B cell (primary cell): ENCODE results near the gene HHLA2. TPM values are rescaled to one million over a fixed set of nuclear protein-coding genes. Genes with fewer than 3 reads are reported as not detected.

ENCODE experiments used
- ATAC-seq: fragments of 200-7000 bp; cut with Tn5 transposase; one replicate; pipeline ENCODE4 v1.10.0; 2021; ENCODE audit warnings: low read depth, mild to moderate bottlenecking, moderate number of reproducible peaks, moderate library complexity
- CTCF ChIA-PET: fragments of 350-600 bp; sonication (Branson Sonifier 250); formaldehyde crosslinking; loops from one replicate; lab custom pipeline; 2021; ENCODE audit warnings: antibody characterized with exemption, inconsistent platforms; lab: Charles Lee
- POLR2A ChIA-PET: fragments of 350-600 bp; sonication (Branson Sonifier 250); formaldehyde crosslinking; loops from one replicate; lab custom pipeline; 2021; ENCODE audit warnings: antibody characterized with exemption; lab: Charles Lee
- DNase-seq: peaks from one replicate; pipeline ENCODE4 v3.0.0; 2013
- H2AFZ ChIP-seq: 2 replicates; pipeline ENCODE4 v1.6.1; 2012; ENCODE audit warnings: mild to moderate bottlenecking, low read depth, low read length; ENCODE audit not compliant: insufficient read depth, poor library complexity, severe bottlenecking
- H3K27ac ChIP-seq, 2 donors: 1 replicate in 1 of 2; 2 replicates in 1 of 2; pipeline ENCODE4 v1.5.1; 2012 to 2013; ENCODE audit warnings: low read length in 2 of 2, mild to moderate bottlenecking in 2 of 2, moderate library complexity in 1 of 2
- H3K27me3 ChIP-seq, 4 experiments: fragments of 200-600 bp in 1 of 4; sonication (generic) in 1 of 4; replicated peaks in 1 of 4; 1 replicate in 2 of 4; 2 replicates in 2 of 4; pipeline versions ENCODE4 v1.6.1 to v1.7.0; 2013 to 2016; ENCODE audit warnings: low read length in 3 of 4, mild to moderate bottlenecking in 2 of 4, mixed read lengths in 1 of 4, moderate library complexity in 1 of 4; ENCODE audit not compliant: insufficient read depth in 4 of 4, control insufficient read depth in 3 of 4; ENCODE audit errors: control extremely low read depth in 1 of 4
- H3K36me3 ChIP-seq, 2 experiments: replicated peaks in 1 of 2; 1 replicate in 1 of 2; 2 replicates in 1 of 2; pipeline versions ENCODE4 v1.6.1 to v1.7.1; 2013; ENCODE audit warnings: low read length in 1 of 2; ENCODE audit not compliant: insufficient read depth in 2 of 2, control insufficient read depth in 1 of 2; ENCODE audit errors: control extremely low read depth in 1 of 2, extremely low read depth in 1 of 2
- H3K4me1 ChIP-seq, 2 donors: fragments of 200-600 bp in 1 of 2; sonication (generic) in 1 of 2; 1 replicate in 1 of 2; 2 replicates in 1 of 2; pipeline versions ENCODE4 v1.5.1 to v1.6.1; 2013 to 2017; ENCODE audit warnings: low read length in 2 of 2; ENCODE audit not compliant: control insufficient read depth in 2 of 2, insufficient read depth in 2 of 2
- H3K4me2 ChIP-seq: replicated peaks from 2 replicates; pipeline ENCODE3; 2012; ENCODE audit warnings: mild to moderate bottlenecking, low read depth, low read length; ENCODE audit not compliant: poor library complexity, severe bottlenecking
- H3K4me3 ChIP-seq, 5 experiments: fragments of 200-600 bp in 1 of 5; sonication (generic) in 1 of 5; 1 replicate in 3 of 5; 2 replicates in 2 of 5; pipeline versions ENCODE4 v1.5.1 to v1.7.0; 2011 to 2016; ENCODE audit warnings: low read length in 4 of 5, mild to moderate bottlenecking in 4 of 5, low read depth in 2 of 5, control low read depth in 1 of 5, moderate library complexity in 1 of 5; ENCODE audit not compliant: insufficient read depth in 1 of 5; ENCODE audit errors: control extremely low read depth in 1 of 5, extremely low read depth in 1 of 5
- H3K79me2 ChIP-seq: fragments of 200-600 bp; sonication (generic); one replicate; pipeline ENCODE4 v1.6.0; 2016; ENCODE audit warnings: low read length; ENCODE audit not compliant: control insufficient read depth, insufficient read depth
- H3K9ac ChIP-seq: fragments of 200-600 bp; sonication (generic); 2 replicates; pipeline ENCODE4 v1.6.1; 2017; ENCODE audit warnings: mild to moderate bottlenecking, low read length, moderate library complexity
- H3K9me3 ChIP-seq, 3 donors: one replicate each; pipeline versions ENCODE4 v1.6.1 to v1.7.1; 2013; ENCODE audit warnings: low read length in 2 of 3; ENCODE audit not compliant: control insufficient read depth in 2 of 3, insufficient read depth in 1 of 3; ENCODE audit errors: control extremely low read depth in 1 of 3
- H4K20me1 ChIP-seq: 2 replicates; pipeline ENCODE4 v1.6.0; 2012; ENCODE audit warnings: mild to moderate bottlenecking, low read length; ENCODE audit not compliant: insufficient read depth, control insufficient read depth, poor library complexity, severe bottlenecking
- H3K27ac Mint-ChIP-seq: one replicate; pipeline ENCODE4 v1.8.0; 2021; ENCODE audit warnings: mixed read lengths
- H3K27me3 Mint-ChIP-seq: one replicate; pipeline ENCODE4 v1.8.0; 2021; ENCODE audit warnings: mixed read lengths
- H3K4me1 Mint-ChIP-seq: one replicate; pipeline ENCODE4 v1.8.0; 2021; ENCODE audit warnings: mixed read lengths
- H3K4me3 Mint-ChIP-seq: one replicate; pipeline ENCODE4 v1.8.0; 2021; ENCODE audit warnings: mixed read lengths
- H3K9me3 Mint-ChIP-seq: one replicate; pipeline ENCODE4 v1.8.0; 2022; ENCODE audit warnings: mixed read lengths; ENCODE audit not compliant: insufficient read depth
- EZH2 ChIP-seq: IDR thresholded peaks from 2 replicates; pipeline ENCODE4 v1.6.1; 2012; ENCODE audit warnings: borderline replicate concordance, low read depth, mild to moderate bottlenecking, moderate library complexity, low read length; ENCODE audit not compliant: insufficient read depth, poor library complexity, severe bottlenecking
- WGBS: methylation state at CpG from one replicate; pipeline ENCODE4 v1.1.5; 2013; ENCODE audit warnings: missing lambda C conversion rate; ENCODE audit not compliant: insufficient coverage; 5-methylcytosine and 5-hydroxymethylcytosine counted together
- intact Hi-C: fragments of 100-400 bp; cut with micrococcal nuclease; formaldehyde crosslinking; loops from one replicate; pipeline ENCODE4 v1.10.0; 2022
- polyA plus RNA-seq: library from polyadenylated mRNA; depleted of rRNA; stranded (reverse); fragments of >200 nt; gene quantifications from 2 replicates; pipeline ENCODE4 v1.2.3, GENCODE V29; 2012
- total RNA-seq, 2 donors: library from RNA; stranded (reverse); fragments of 120-200 nt in 1 of 2; gene quantifications; 1 replicate in 1 of 2; 2 replicates in 1 of 2; pipeline versions ENCODE4 v1.2.3 to v1.2.4, GENCODE V29; 2013 to 2022
- TF ChIP-seq, protein P1 (sequence below): fragments of 200-600 bp; IDR thresholded peaks from one replicate; pipeline ENCODE4 v1.8.0; 2022; ENCODE audit warnings: antibody characterized with exemption, mild to moderate bottlenecking

HHLA2 gene
- total and polyA plus RNA-seq, 2 donors (not counting 1 experiment from before 2014, with no cell fraction given): 0.84 TPM

DNA sequence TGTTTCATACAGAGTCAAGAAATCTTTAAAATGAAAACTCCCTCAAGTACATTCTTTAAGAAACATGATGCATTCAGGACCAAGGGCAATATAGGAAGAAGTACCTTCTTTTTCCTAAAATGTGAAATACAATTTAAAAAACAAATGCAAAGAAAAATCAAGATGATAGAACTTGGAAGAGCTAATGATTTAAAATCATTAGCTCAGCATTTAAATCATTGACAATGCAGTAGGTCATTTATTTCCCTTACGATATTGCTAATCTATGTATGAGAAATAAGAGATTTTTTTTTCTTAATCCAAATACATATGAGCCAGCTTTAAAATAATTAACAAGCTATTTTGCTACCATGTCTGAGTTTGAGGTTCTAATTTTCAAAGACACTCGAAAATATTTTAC lies 105.5 kb downstream of the HHLA2 start:
- Histone ChIP-seq H4K20me1 (no peaks in the 10 kb centered on the region), H3K4me3 (no peak overlapping the region), H3K79me2 (no peaks in the 10 kb centered on the region), H3K27me3 (no peaks in the 10 kb centered on the region), H3K36me3 (no peaks in the 10 kb centered on the region), H3K4me2 (no peak overlapping the region), H3K9me3 (peaks cover 0 to 4% (median 4%) of the 10 kb centered on the region in 3 donors), H2AFZ (no peak overlapping the region), H3K4me1 (peaks cover 3 to 5% of the 10 kb centered on the region in 2 donors), H3K9ac (no peak overlapping the region), H3K27ac (no peak overlapping the region)
- Mint-ChIP-seq H3K4me3 (no peak overlapping the region), H3K9me3 (no peaks in the 10 kb centered on the region), H3K4me1 (peaks cover 6% of the 10 kb centered on the region), H3K27me3 (no peaks in the 10 kb centered on the region), H3K27ac (no peak overlapping the region)
- no CpG with 5 or more reads among the region's 2 CpGs for WGBS
- POLR2A ChIA-PET: no interaction called here
- no peak for ATAC-seq
- TF ChIP-seq EZH2: no peak
- TF ChIP-seq, protein P1, sequence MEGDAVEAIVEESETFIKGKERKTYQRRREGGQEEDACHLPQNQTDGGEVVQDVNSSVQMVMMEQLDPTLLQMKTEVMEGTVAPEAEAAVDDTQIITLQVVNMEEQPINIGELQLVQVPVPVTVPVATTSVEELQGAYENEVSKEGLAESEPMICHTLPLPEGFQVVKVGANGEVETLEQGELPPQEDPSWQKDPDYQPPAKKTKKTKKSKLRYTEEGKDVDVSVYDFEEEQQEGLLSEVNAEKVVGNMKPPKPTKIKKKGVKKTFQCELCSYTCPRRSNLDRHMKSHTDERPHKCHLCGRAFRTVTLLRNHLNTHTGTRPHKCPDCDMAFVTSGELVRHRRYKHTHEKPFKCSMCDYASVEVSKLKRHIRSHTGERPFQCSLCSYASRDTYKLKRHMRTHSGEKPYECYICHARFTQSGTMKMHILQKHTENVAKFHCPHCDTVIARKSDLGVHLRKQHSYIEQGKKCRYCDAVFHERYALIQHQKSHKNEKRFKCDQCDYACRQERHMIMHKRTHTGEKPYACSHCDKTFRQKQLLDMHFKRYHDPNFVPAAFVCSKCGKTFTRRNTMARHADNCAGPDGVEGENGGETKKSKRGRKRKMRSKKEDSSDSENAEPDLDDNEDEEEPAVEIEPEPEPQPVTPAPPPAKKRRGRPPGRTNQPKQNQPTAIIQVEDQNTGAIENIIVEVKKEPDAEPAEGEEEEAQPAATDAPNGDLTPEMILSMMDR: no peak
- CTCF ChIA-PET: interaction anchor here (1.0 to 1.7 kb wide), 3 partner anchors 9 to 463 kb away, joined by 3 to 7 read pairs (median 3); no protein-coding TSS in a partner anchor
- DNase-seq: no peak
- intact Hi-C loops: loop anchor here (10.0 kb wide), 2 partner anchors 647 to 727 kb away; no protein-coding TSS in a partner anchor

GRCh38 chr3:108403198-108403597 lies 106.8 kb downstream of the HHLA2 start:
- Histone ChIP-seq H3K9me3 (peaks cover 0 to 4% (median 4%) of the 10 kb centered on the region in 3 donors), H3K4me2 (no peak overlapping the region), H3K4me3 (no peak overlapping the region), H3K27ac (no peak overlapping the region), H3K9ac (no peak overlapping the region), H2AFZ (no peak overlapping the region), H3K4me1 (peaks cover 16 to 19% of the 10 kb centered on the region in 2 donors), H3K27me3 (no peaks in the 10 kb centered on the region), H3K79me2 (no peaks in the 10 kb centered on the region), H3K36me3 (no peaks in the 10 kb centered on the region), H4K20me1 (no peaks in the 10 kb centered on the region)
- H3K27ac Mint-ChIP-seq: no peak overlapping the region
- H3K4me1 Mint-ChIP-seq: peaks cover 20% of the 10 kb centered on the region
- no peak for DNase-seq
- POLR2A ChIA-PET: no interaction called here
- intact Hi-C loops: loop anchor here (10.0 kb wide), 2 partner anchors 648 to 728 kb away; no protein-coding TSS in a partner anchor
- no peak for ATAC-seq
- no peaks in the 10 kb centered on the region for H3K27me3 Mint-ChIP-seq
- TF ChIP-seq EZH2: no peak
- TF ChIP-seq, protein P1: no peak
- no CpG with 5 or more reads among the region's 1 CpG for WGBS
- H3K9me3 Mint-ChIP-seq: no peaks in the 10 kb centered on the region
- CTCF ChIA-PET: interaction anchor here (0.7 kb wide), 3 partner anchors 10 to 1263 kb away, joined by 3 to 4 read pairs (median 3); no protein-coding TSS in a partner anchor
- no peak overlapping the region for H3K4me3 Mint-ChIP-seq
